DND-41 (cell line): Measurements from ENCODE around the gene AFF1.

Source experiments
- ATAC-seq: fragments of 200-7000 bp; cut with Tn5 transposase; 3 replicates; pipeline ENCODE4 v1.9.1; 2021; ENCODE audit warnings: low read depth; ENCODE audit not compliant: insufficient read depth
- DNase-seq: peaks from one replicate; pipeline ENCODE4 v3.0.0-alpha.2; 2020
- H2AFZ ChIP-seq: 2 replicates; pipeline ENCODE4 v1.6.0; 2012; ENCODE audit warnings: low read depth, low read length
- H3K27ac ChIP-seq: 2 replicates; pipeline ENCODE4 v1.5.1; 2012; ENCODE audit warnings: low read length, inconsistent platforms
- H3K27me3 ChIP-seq: fragments of 200-600 bp; sonication (generic); 2 replicates; pipeline ENCODE4 v1.6.0; 2012; ENCODE audit warnings: low read length, mild to moderate bottlenecking, inconsistent platforms; ENCODE audit not compliant: insufficient read depth, poor library complexity
- H3K36me3 ChIP-seq: 2 replicates; pipeline ENCODE4 v1.5.1; 2012; ENCODE audit warnings: low read length, inconsistent platforms; ENCODE audit not compliant: insufficient read depth
- H3K4me1 ChIP-seq: 2 replicates; pipeline ENCODE4 v1.5.1; 2012; ENCODE audit warnings: mild to moderate bottlenecking, low read length; ENCODE audit not compliant: insufficient read depth
- H3K4me2 ChIP-seq: 2 replicates; pipeline ENCODE4 v1.6.0; 2012; ENCODE audit warnings: mild to moderate bottlenecking, moderate library complexity, low read length, inconsistent platforms; ENCODE audit not compliant: insufficient read depth
- H3K4me3 ChIP-seq, 2 experiments: fragments of 200-600 bp in 1 of 2; shearing (Covaris generic) in 1 of 2; 2 replicates each; pipeline ENCODE4 v1.5.1; 2012 to 2016; ENCODE audit warnings: inconsistent platforms in 2 of 2, low read length in 2 of 2, mild to moderate bottlenecking in 2 of 2, low read depth in 1 of 2, moderate library complexity in 1 of 2
- H3K79me2 ChIP-seq: 2 replicates; pipeline ENCODE4 v1.6.0; 2012; ENCODE audit warnings: low read length, inconsistent platforms; ENCODE audit not compliant: insufficient read depth
- H3K9ac ChIP-seq: 2 replicates; pipeline ENCODE4 v1.6.0; 2012; ENCODE audit warnings: low read depth, mild to moderate bottlenecking, inconsistent platforms, low read length, moderate library complexity
- H3K9me3 ChIP-seq: 2 replicates; pipeline ENCODE4 v1.5.1; 2012; ENCODE audit warnings: low read length, moderate library complexity, mild to moderate bottlenecking, inconsistent platforms; ENCODE audit not compliant: insufficient read depth, severe bottlenecking
- H4K20me1 ChIP-seq: 2 replicates; pipeline ENCODE4 v1.6.0; 2012; ENCODE audit warnings: low read length; ENCODE audit not compliant: insufficient read depth
- CTCF ChIP-seq: IDR thresholded peaks from 2 replicates; pipeline ENCODE4 v1.5.1; 2012; ENCODE audit warnings: borderline replicate concordance, low read length, moderate library complexity, mild to moderate bottlenecking; ENCODE audit not compliant: poor library complexity, severe bottlenecking; ENCODE audit errors: extremely low read depth
- EZH2 ChIP-seq: IDR thresholded peaks from 3 replicates; pipeline ENCODE4 v1.6.1; 2012; ENCODE audit warnings: borderline replicate concordance, low read depth, mild to moderate bottlenecking, moderate library complexity, low read length, inconsistent platforms; ENCODE audit not compliant: severe bottlenecking

AFF1 gene

GRCh38 chr4:86990510-86990909 is 55.7 kb downstream of the AFF1 start:
- ATAC-seq: no peak
- TF ChIP-seq CTCF: no peak
- H3K9ac ChIP-seq: no peak overlapping the region
- H2AFZ ChIP-seq: no peak overlapping the region
- no peak overlapping the region for H3K27ac ChIP-seq
- DNase-seq: no peak
- no peak overlapping the region for H3K4me3 ChIP-seq
- no peaks in the 10 kb centered on the region for H4K20me1 ChIP-seq
- H3K79me2 ChIP-seq: peaks cover 60% of the 10 kb centered on the region
- no peak overlapping the region for H3K4me2 ChIP-seq
- 0 out of 2 replicates have a peak, but pooled peaks cover 4% of the 10 kb centered on the region for H3K36me3 ChIP-seq
- H3K4me1 ChIP-seq: no peaks in the 10 kb centered on the region
- H3K27me3 ChIP-seq: no peaks in the 10 kb centered on the region
- no peaks in the 10 kb centered on the region for H3K9me3 ChIP-seq

GRCh38 chr4:86991994-86992393 is 57.2 kb downstream of the AFF1 start:
- Histone ChIP-seq H3K9me3 (no peaks in the 10 kb centered on the region), H3K4me2 (no peak overlapping the region), H3K9ac (no peak overlapping the region), H3K4me1 (no peaks in the 10 kb centered on the region), H2AFZ (no peak overlapping the region), H3K4me3 (no peak overlapping the region), H4K20me1 (no peaks in the 10 kb centered on the region), H3K27me3 (no peaks in the 10 kb centered on the region), H3K36me3 (0 out of 2 replicates have a peak, but pooled peaks cover 4% of the 10 kb centered on the region), H3K79me2 (peaks cover 53% of the 10 kb centered on the region), H3K27ac (no peak overlapping the region)
- ATAC-seq: no peak
- DNase-seq: no peak
- no peak for TF ChIP-seq EZH2
- TF ChIP-seq CTCF: no peak

- Histone ChIP-seq H3K4me2 (no peak overlapping the region), H2AFZ (no peak overlapping the region), H3K9ac (no peak overlapping the region), H3K4me1 (peaks cover 10% of the 10 kb centered on the region), H3K9me3 (no peaks in the 10 kb centered on the region), H3K36me3 (0 out of 2 replicates have a peak, but pooled peaks cover 4% of the 10 kb centered on the region), H3K27ac (peak overlapping the region; percentile 42; the same call in 1 of the 2 replicates), H3K4me3 (no peak overlapping the region), H3K79me2 (peaks cover 56% of the 10 kb centered on the region), H4K20me1 (no peaks in the 10 kb centered on the region), H3K27me3 (no peaks in the 10 kb centered on the region)
- DNase-seq (no peak), ATAC-seq (no peak)
- TF ChIP-seq EZH2: no peak
- TF ChIP-seq CTCF: no peak
Measured at GRCh38 chr4:86993909-86994681, 59.3 kb downstream of the AFF1 start.
